ENCODE measurements around the gene UBAC2.
A peak's percentile ranks its signal among the peaks of the same experiment; 100 is the strongest.

UBAC2 gene

GRCh38 chr13:99218545-99218944, 17.9 kb downstream of the UBAC2 start:
- DNase-seq (ENCODE audit: insufficient read length, low spot score) (no peak), FAIRE-seq (no peak)
- TF ChIP-seq POU2F2 (IDR thresholded peaks at IDR 0.05; ENCODE audit: low read depth, low read length) (no peak), POLR2AphosphoS5 (IDR thresholded peaks at IDR 0.05; ENCODE audit: low read depth, low read length) (no peak), PAX5 (IDR thresholded peaks at IDR 0.05; ENCODE audit: insufficient read depth, low read length, severe bottlenecking) (no peak), POLR2A (IDR thresholded peaks at IDR 0.05; ENCODE audit: low read depth, low read length) (no peak), TAF1 (IDR thresholded peaks at IDR 0.05; ENCODE audit: low read depth, low read length) (no peak), SPI1 (IDR thresholded peaks at IDR 0.05; ENCODE audit: low read depth, low read length) (no peak)

- TF ChIP-seq PAX5 (IDR thresholded peaks at IDR 0.05; ENCODE audit: insufficient read depth, low read length, severe bottlenecking) (no peak), POU2F2 (IDR thresholded peaks at IDR 0.05; ENCODE audit: low read depth, low read length) (no peak), POLR2A (IDR thresholded peaks at IDR 0.05; ENCODE audit: low read depth, low read length) (no peak), SPI1 (IDR thresholded peaks at IDR 0.05; ENCODE audit: low read depth, low read length) (no peak), POLR2AphosphoS5 (IDR thresholded peaks at IDR 0.05; ENCODE audit: low read depth, low read length) (no peak), TAF1 (IDR thresholded peaks at IDR 0.05; ENCODE audit: low read depth, low read length) (no peak)
- FAIRE-seq (peak; percentile 73), DNase-seq (ENCODE audit: insufficient read length, low spot score) (no peak)
Observed at GRCh38 chr13:99218969-99219368, 18.3 kb downstream of the UBAC2 start.

DNA sequence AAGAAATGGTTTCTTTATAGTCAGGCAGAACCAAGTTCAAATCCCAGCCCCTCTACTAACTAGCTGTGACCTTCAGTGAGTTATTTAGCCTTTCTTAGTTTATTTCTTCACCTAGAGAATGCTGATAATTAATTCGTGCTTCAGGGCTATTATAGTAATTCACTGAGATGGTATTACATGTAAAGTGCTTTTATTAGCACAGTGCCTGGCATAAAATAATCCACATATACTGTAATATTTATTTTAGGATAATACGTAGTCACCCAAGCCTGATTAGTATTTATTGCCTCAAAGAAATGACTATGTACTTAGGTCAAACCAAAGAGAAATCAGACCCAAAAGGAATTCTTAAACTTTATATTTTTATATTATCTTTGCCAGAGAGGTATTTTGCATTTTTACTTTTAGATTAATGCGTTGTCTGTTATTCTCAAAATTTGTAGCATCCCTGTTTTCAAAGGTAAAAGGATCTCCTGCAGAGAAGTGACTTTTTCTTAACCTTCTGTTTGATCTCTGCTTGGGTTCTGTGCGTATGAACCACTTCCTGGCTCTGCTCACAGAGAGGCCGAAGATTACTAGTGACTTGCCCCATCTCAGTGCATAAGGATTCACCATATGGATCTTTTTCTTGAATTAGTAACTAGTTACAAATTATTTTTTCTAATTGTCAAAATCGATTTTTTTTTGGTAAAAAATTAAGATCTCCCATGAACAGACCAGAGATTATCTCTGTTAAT, 19.7 kb downstream of the UBAC2 start:
- TF ChIP-seq SPI1 (IDR thresholded peaks at IDR 0.05; ENCODE audit: low read depth, low read length) (no peak), POLR2AphosphoS5 (IDR thresholded peaks at IDR 0.05; ENCODE audit: low read depth, low read length) (no peak), TAF1 (IDR thresholded peaks at IDR 0.05; ENCODE audit: low read depth, low read length) (no peak), POLR2A (IDR thresholded peaks at IDR 0.05; ENCODE audit: low read depth, low read length) (no peak), POU2F2 (IDR thresholded peaks at IDR 0.05; ENCODE audit: low read depth, low read length) (no peak), PAX5 (IDR thresholded peaks at IDR 0.05; ENCODE audit: insufficient read depth, low read length, severe bottlenecking) (no peak)
- no peak for DNase-seq (ENCODE audit: insufficient read length, low spot score)

GRCh38 chr13:99221567-99222239, 21.0 kb downstream of the UBAC2 start:
- no peak for DNase-seq (ENCODE audit: insufficient read length, low spot score)
- TF ChIP-seq POLR2A (IDR thresholded peaks at IDR 0.05; ENCODE audit: low read depth, low read length) (no peak), PAX5 (IDR thresholded peaks at IDR 0.05; ENCODE audit: insufficient read depth, low read length, severe bottlenecking) (no peak), POU2F2 (IDR thresholded peaks at IDR 0.05; ENCODE audit: low read depth, low read length) (no peak), SPI1 (IDR thresholded peaks at IDR 0.05; ENCODE audit: low read depth, low read length) (no peak), POLR2AphosphoS5 (IDR thresholded peaks at IDR 0.05; ENCODE audit: low read depth, low read length) (no peak), TAF1 (IDR thresholded peaks at IDR 0.05; ENCODE audit: low read depth, low read length) (no peak)
- peak; percentile 58 for FAIRE-seq

More for the DNA sequence above, 19.7 kb downstream of the UBAC2 start:
- FAIRE-seq, result no peak

- DNase-seq (ENCODE audit: insufficient read length, low spot score), result no peak
- TF ChIP-seq POU2F2 (IDR thresholded peaks at IDR 0.05; ENCODE audit: low read depth, low read length) (no peak), POLR2A (IDR thresholded peaks at IDR 0.05; ENCODE audit: low read depth, low read length) (no peak), PAX5 (IDR thresholded peaks at IDR 0.05; ENCODE audit: insufficient read depth, low read length, severe bottlenecking) (no peak), SPI1 (IDR thresholded peaks at IDR 0.05; ENCODE audit: low read depth, low read length) (0 out of 2 replicates have a peak, but pooled peaks have one; percentile 26)
- FAIRE-seq, result no peak
Observed at GRCh38 chr13:99223587-99223986, 22.9 kb downstream of the UBAC2 start.

- FAIRE-seq (peak; percentile 13), DNase-seq (ENCODE audit: insufficient read length, low spot score) (no peak)
- no peak for TF ChIP-seq PAX5 (IDR thresholded peaks at IDR 0.05; ENCODE audit: insufficient read depth, low read length, severe bottlenecking)
- TF ChIP-seq POU2F2 (IDR thresholded peaks at IDR 0.05; ENCODE audit: low read depth, low read length), result no peak
- TF ChIP-seq SPI1 (IDR thresholded peaks at IDR 0.05; ENCODE audit: low read depth, low read length), result no peak
- TF ChIP-seq POLR2AphosphoS5 (IDR thresholded peaks at IDR 0.05; ENCODE audit: low read depth, low read length), result no peak
- TF ChIP-seq POLR2A (IDR thresholded peaks at IDR 0.05; ENCODE audit: low read depth, low read length), result no peak
- no peak for TF ChIP-seq TAF1 (IDR thresholded peaks at IDR 0.05; ENCODE audit: low read depth, low read length)
Observed at GRCh38 chr13:99224021-99224420, 23.4 kb downstream of the UBAC2 start.

- DNase-seq (ENCODE audit: insufficient read length, low spot score), result no peak
- TF ChIP-seq PAX5 (IDR thresholded peaks at IDR 0.05; ENCODE audit: insufficient read depth, low read length, severe bottlenecking) (no peak), POLR2A (IDR thresholded peaks at IDR 0.05; ENCODE audit: low read depth, low read length) (no peak), SPI1 (IDR thresholded peaks at IDR 0.05; ENCODE audit: low read depth, low read length) (peak; percentile 59), POU2F2 (IDR thresholded peaks at IDR 0.05; ENCODE audit: low read depth, low read length) (no peak), POLR2AphosphoS5 (IDR thresholded peaks at IDR 0.05; ENCODE audit: low read depth, low read length) (no peak)
- FAIRE-seq, result no peak
Observed at GRCh38 chr13:99225078-99225477, 24.4 kb downstream of the UBAC2 start.

- no peak for TF ChIP-seq PAX5 (IDR thresholded peaks at IDR 0.05; ENCODE audit: insufficient read depth, low read length, severe bottlenecking)
- no peak for TF ChIP-seq TAF1 (IDR thresholded peaks at IDR 0.05; ENCODE audit: low read depth, low read length)
- FAIRE-seq (peak; percentile 31), DNase-seq (ENCODE audit: insufficient read length, low spot score) (no peak)
Observed at GRCh38 chr13:99226513-99226912, 25.9 kb downstream of the UBAC2 start.

DNA sequence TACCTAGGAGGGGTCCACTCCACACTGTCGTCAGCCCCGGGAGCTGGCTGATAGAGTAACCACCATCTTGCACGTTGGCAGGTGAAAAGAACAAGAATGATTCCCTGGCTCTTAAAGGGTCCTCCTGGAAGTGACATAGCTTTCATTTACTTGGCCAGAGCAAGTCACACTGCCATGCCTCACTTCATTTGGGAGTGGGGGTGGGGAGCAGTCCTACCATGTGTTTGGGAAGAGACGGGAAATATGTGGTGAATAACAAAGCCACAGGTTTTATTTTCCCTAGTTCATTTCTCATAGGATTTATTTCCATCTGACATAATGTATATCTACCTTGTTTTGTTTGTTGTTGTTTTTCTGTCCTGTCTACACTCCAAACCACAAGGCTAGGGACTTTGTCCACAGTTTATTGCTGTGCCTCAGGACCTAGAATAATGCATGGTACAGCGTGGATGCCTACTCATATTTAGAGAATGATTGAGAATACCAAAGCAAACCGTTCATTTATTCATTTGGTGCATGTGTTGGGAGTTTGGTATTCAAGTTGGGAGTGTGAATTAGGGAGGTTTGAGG, 26.8 kb downstream of the UBAC2 start:
- DNase-seq (ENCODE audit: insufficient read length, low spot score) (no peak), FAIRE-seq (no peak)
- no peak for TF ChIP-seq TAF1 (IDR thresholded peaks at IDR 0.05; ENCODE audit: low read depth, low read length)
- TF ChIP-seq POLR2A (IDR thresholded peaks at IDR 0.05; ENCODE audit: low read depth, low read length), result no peak
- TF ChIP-seq SPI1 (IDR thresholded peaks at IDR 0.05; ENCODE audit: low read depth, low read length), result no peak
- TF ChIP-seq PAX5 (IDR thresholded peaks at IDR 0.05; ENCODE audit: insufficient read depth, low read length, severe bottlenecking), result no peak
- no peak for TF ChIP-seq POU2F2 (IDR thresholded peaks at IDR 0.05; ENCODE audit: low read depth, low read length)
- no peak for TF ChIP-seq POLR2AphosphoS5 (IDR thresholded peaks at IDR 0.05; ENCODE audit: low read depth, low read length)
